ENCODE measurements around the gene SMOC2.

GRCh38 chr6:168599769-168600330, 158.9 kb downstream of the SMOC2 start:
- TF ChIP-seq CTCF (IDR thresholded peaks at IDR 0.05) (no peak), POLR2AphosphoS5 (IDR thresholded peaks at IDR 0.05) (no peak), POLR2A (IDR thresholded peaks at IDR 0.05) (no peak)
